HG03439 (cell line): ENCODE measurements around the gene GRPEL2.
"Not testable (repeated sequence)": the region's sequence is repeated elsewhere in the genome, so short reads cannot be mapped to it uniquely, and the experiment has no call there.

ENCODE experiments used
- ATAC-seq: cut with Tn5 transposase; IDR thresholded peaks from one replicate; pipeline ENCODE4 v1.9.1; 2021; ENCODE audit warnings: mild to moderate bottlenecking, moderate library complexity; ENCODE audit not compliant: unreplicated experiment

The GRPEL2 gene

GRCh38 chr5:149374801-149375200, 29.5 kb downstream of the GRPEL2 start:
- no peak for ATAC-seq

GRCh38 chr5:149375434-149375833, 30.1 kb downstream of the GRPEL2 start:
- no peak for ATAC-seq

GRCh38 chr5:149376104-149376503, 30.8 kb downstream of the GRPEL2 start:
- no peak for ATAC-seq

- no peak for ATAC-seq
These were observed 31.6 kb downstream of the GRPEL2 start for GRCh38 chr5:149376711-149377447.

- no peak for ATAC-seq
These were observed 33.0 kb downstream of the GRPEL2 start for GRCh38 chr5:149378241-149378820.

GRCh38 chr5:149379177-149379761, 34.0 kb downstream of the GRPEL2 start, which contains the start of gene IL17B:
Gene IL17B (minus strand): TSS chr5:149379292. CDS start chr5:149379225, 67 bp downstream.
- ATAC-seq, result no peak

- no peak for ATAC-seq
These were observed 34.6 kb downstream of the GRPEL2 start for GRCh38 chr5:149379818-149380374.

- no peak for ATAC-seq
These were observed 35.3 kb downstream of the GRPEL2 start for GRCh38 chr5:149380466-149381121.

- no peak for ATAC-seq
These were observed 36.1 kb downstream of the GRPEL2 start for GRCh38 chr5:149381261-149381985.

- peak; percentile 68 for ATAC-seq
These were observed 36.7 kb downstream of the GRPEL2 start for GRCh38 chr5:149381986-149382338.

- no peak for ATAC-seq
These were observed 37.4 kb downstream of the GRPEL2 start for GRCh38 chr5:149382517-149383220.

GRCh38 chr5:149383399-149383798, 38.1 kb downstream of the GRPEL2 start:
- no peak for ATAC-seq

GRCh38 chr5:149386166-149386565, 40.9 kb downstream of the GRPEL2 start:
- ATAC-seq, result no peak

- ATAC-seq, result no peak
These were observed 41.9 kb downstream of the GRPEL2 start for GRCh38 chr5:149387081-149387631.

- ATAC-seq, result no peak
These were observed 42.7 kb downstream of the GRPEL2 start for GRCh38 chr5:149387982-149388381.

GRCh38 chr5:149388498-149389190, 43.3 kb downstream of the GRPEL2 start:
- ATAC-seq, result no peak

GRCh38 chr5:149389552-149390495, 44.5 kb downstream of the GRPEL2 start:
- ATAC-seq, result no peak

- not testable (repeated sequence) for ATAC-seq
These were observed 45.8 kb downstream of the GRPEL2 start for GRCh38 chr5:149391076-149391475.
